CD14-positive monocyte (primary cell): ENCODE data around the gene DGCR2. TPM values are rescaled to one million over a fixed set of nuclear protein-coding genes. Genes with fewer than 3 reads are reported as not detected.

Experiments
- DNase-seq, 3 donors: peaks; one replicate each; pipeline ENCODE4 v3.0.0-alpha.2; 2011 to 2022
- H2AFZ ChIP-seq: 2 replicates; pipeline ENCODE4 v1.6.0; 2012; ENCODE audit warnings: mild to moderate bottlenecking, low read depth, low read length, inconsistent platforms; ENCODE audit not compliant: insufficient read depth, poor library complexity, severe bottlenecking
- H3K27ac ChIP-seq, 2 donors: 1 replicate in 1 of 2; 2 replicates in 1 of 2; pipeline ENCODE4 v1.5.1; 2012 to 2013; ENCODE audit warnings: low read length in 2 of 2, control low read depth in 1 of 2, inconsistent platforms in 1 of 2, low read depth in 1 of 2, mild to moderate bottlenecking in 1 of 2
- H3K27me3 ChIP-seq, 2 donors: one replicate each; pipeline versions ENCODE4 v1.6.0 to v1.6.1; 2011 to 2013; ENCODE audit warnings: low read length in 2 of 2; ENCODE audit not compliant: control insufficient read depth in 2 of 2, insufficient read depth in 2 of 2
- H3K36me3 ChIP-seq, 2 donors: replicated peaks in 1 of 2; 1 replicate in 1 of 2; 2 replicates in 1 of 2; pipeline versions ENCODE4 v1.5.1 to v1.6.1; 2012 to 2013; ENCODE audit warnings: low read length in 2 of 2, control low read depth in 1 of 2, inconsistent platforms in 1 of 2, mild to moderate bottlenecking in 1 of 2; ENCODE audit not compliant: insufficient read depth in 2 of 2, control insufficient read depth in 1 of 2
- H3K4me1 ChIP-seq, 2 donors: 1 replicate in 1 of 2; 2 replicates in 1 of 2; pipeline versions ENCODE4 v1.5.1 to v1.6.1; 2012 to 2013; ENCODE audit warnings: low read length in 2 of 2, control low read depth in 1 of 2, inconsistent platforms in 1 of 2, mild to moderate bottlenecking in 1 of 2, moderate library complexity in 1 of 2; ENCODE audit not compliant: insufficient read depth in 2 of 2, control insufficient read depth in 1 of 2
- H3K4me2 ChIP-seq: replicated peaks from 2 replicates; pipeline ENCODE3; 2012; ENCODE audit warnings: low read length, moderate library complexity, mild to moderate bottlenecking; ENCODE audit not compliant: poor library complexity, severe bottlenecking; ENCODE audit errors: extremely low read depth
- H3K4me3 ChIP-seq, 3 experiments: fragments of 200-600 bp in 1 of 3; sonication (generic) in 1 of 3; replicated peaks in 1 of 3; 1 replicate in 2 of 3; 2 replicates in 1 of 3; pipeline ENCODE4 v1.5.1; 2011 to 2013; ENCODE audit warnings: low read length in 3 of 3, mild to moderate bottlenecking in 3 of 3, control low read depth in 2 of 3, low read depth in 2 of 3, inconsistent platforms in 1 of 3, moderate library complexity in 1 of 3
- H3K79me2 ChIP-seq: 2 replicates; pipeline ENCODE4 v1.6.0; 2012; ENCODE audit warnings: mild to moderate bottlenecking, control low read depth, inconsistent platforms, low read length, moderate library complexity; ENCODE audit not compliant: insufficient read depth
- H3K9ac ChIP-seq: 2 replicates; pipeline ENCODE4 v1.6.0; 2017; ENCODE audit warnings: low read length, mild to moderate bottlenecking; ENCODE audit not compliant: insufficient read depth, poor library complexity, severe bottlenecking
- H3K9me3 ChIP-seq, 2 donors: replicated peaks in 1 of 2; 1 replicate in 1 of 2; 2 replicates in 1 of 2; pipeline versions ENCODE4 v1.5.1 to v1.6.1; 2012 to 2013; ENCODE audit warnings: low read length in 2 of 2, control low read depth in 1 of 2; ENCODE audit not compliant: control insufficient read depth in 1 of 2, insufficient read depth in 1 of 2
- H4K20me1 ChIP-seq: 2 replicates; pipeline ENCODE4 v1.6.0; 2012; ENCODE audit warnings: mild to moderate bottlenecking, low read length, control low read depth, moderate library complexity; ENCODE audit not compliant: insufficient read depth
- H3K27ac Mint-ChIP-seq, 7 donors: one replicate each; pipeline ENCODE4 v1.8.0; 2020; ENCODE audit warnings: mild to moderate bottlenecking in 7 of 7, mixed read lengths in 7 of 7, moderate library complexity in 6 of 7, inconsistent platforms in 2 of 7
- H3K27me3 Mint-ChIP-seq, 3 donors: one replicate each; pipeline ENCODE4 v1.8.0; 2021 to 2022; ENCODE audit warnings: low read depth in 3 of 3, mild to moderate bottlenecking in 3 of 3, mixed read lengths in 3 of 3, moderate library complexity in 3 of 3, inconsistent platforms in 1 of 3
- H3K36me3 Mint-ChIP-seq, 2 donors: one replicate each; pipeline ENCODE4 v1.8.0; 2020; ENCODE audit warnings: mixed read lengths in 2 of 2, inconsistent platforms in 1 of 2, mild to moderate bottlenecking in 1 of 2
- H3K4me1 Mint-ChIP-seq: one replicate; pipeline ENCODE4 v1.8.0; 2020; ENCODE audit warnings: mild to moderate bottlenecking, mixed read lengths
- H3K4me3 Mint-ChIP-seq, 2 donors: one replicate each; pipeline ENCODE4 v1.8.0; 2020; ENCODE audit warnings: mild to moderate bottlenecking in 2 of 2, mixed read lengths in 2 of 2, moderate library complexity in 1 of 2
- H3K9me3 Mint-ChIP-seq, 7 donors: one replicate each; pipeline ENCODE4 v1.8.0; 2020 to 2022; ENCODE audit warnings: mixed read lengths in 7 of 7, mild to moderate bottlenecking in 6 of 7, moderate library complexity in 6 of 7, inconsistent platforms in 2 of 7
- CTCF ChIP-seq: fragments of 200-600 bp; IDR thresholded peaks from one replicate; pipeline ENCODE4 v1.8.0; 2022; ENCODE audit warnings: antibody characterized with exemption, mild to moderate bottlenecking
- WGBS: methylation state at CpG from one replicate; pipeline ENCODE4 v1.1.5; 2013; ENCODE audit warnings: missing lambda C conversion rate; ENCODE audit not compliant: insufficient coverage; 5-methylcytosine and 5-hydroxymethylcytosine counted together
- intact Hi-C, 2 donors: fragments of 100-400 bp; cut with micrococcal nuclease; formaldehyde crosslinking; loops; one replicate each; pipeline versions ENCODE4 v1.15.0 to v1.15.1; 2023
- polyA plus RNA-seq, 3 donors: library from polyadenylated mRNA; depleted of rRNA in 1 of 3; unstranded in 2 of 3; stranded (reverse) in 1 of 3; fragments of 300-500 nt in 2 of 3; fragments of >200 nt in 1 of 3; fragmentation: Illumina TruSeq in 2 of 3; gene quantifications; 1 replicate in 2 of 3; 2 replicates in 1 of 3; pipeline ENCODE4 v1.2.3, GENCODE V29; 2012 to 2021

Gene DGCR2
- polyA plus RNA-seq, 3 donors, result 28.9 to 37.0 (median 36.2) TPM

- Mint-ChIP-seq H3K27ac (peak overlapping the region in 1 of 7 donors; percentile 6), H3K36me3 (peaks cover 12 to 15% of the 10 kb centered on the region in 2 donors), H3K4me1 (peaks cover 15% of the 10 kb centered on the region), H3K4me3 (peak overlapping the region in 1 of 2 donors; percentile 77), H3K27me3 (peaks cover 41 to 45% (median 43%) of the 10 kb centered on the region in 3 donors), H3K9me3 (peaks cover 0 to 9% (median 7%) of the 10 kb centered on the region in 7 donors)
- Histone ChIP-seq H3K9me3 (peaks cover 5 to 8% of the 10 kb centered on the region in 2 donors), H3K4me3 (no peak overlapping the region), H3K4me1 (peaks cover 16 to 21% of the 10 kb centered on the region in 2 donors), H3K27me3 (peaks cover 26 to 38% of the 10 kb centered on the region in 2 donors), H3K79me2 (peaks cover 16% of the 10 kb centered on the region), H2AFZ (no peak overlapping the region), H3K36me3 (peaks cover 12 to 13% of the 10 kb centered on the region in 2 donors), H3K27ac (no peak overlapping the region), H4K20me1 (no peaks in the 10 kb centered on the region), H3K9ac (no peak overlapping the region), H3K4me2 (no peak overlapping the region)
- WGBS, result 85% methylated on average over 9 of the region's 11 CpGs
- intact Hi-C loops, result no loop called here
- no peak for TF ChIP-seq CTCF
- no peak for DNase-seq
These were observed 24.2 kb upstream of the DGCR2 start for GRCh38 chr22:19146215-19146968.

GRCh38 chr22:19143967-19144400 is 21.8 kb upstream of the DGCR2 start:
- peak overlapping the region; percentile 92 for H3K4me2 ChIP-seq
- peaks cover 36 to 37% of the 10 kb centered on the region in 2 donors for H3K36me3 ChIP-seq
- H3K27me3 ChIP-seq, result peaks cover 15 to 22% of the 10 kb centered on the region in 2 donors
- H3K4me1 ChIP-seq, result peaks cover 12 to 13% of the 10 kb centered on the region in 2 donors
- peak; percentile 16 to 53 (median 37) for DNase-seq
- Mint-ChIP-seq H3K4me1 (peaks cover 10% of the 10 kb centered on the region), H3K27ac (peak overlapping the region; percentile 93 to 98 (median 96)), H3K9me3 (peaks cover 0 to 4% (median 0%) of the 10 kb centered on the region in 7 donors), H3K36me3 (peaks cover 30 to 39% of the 10 kb centered on the region in 2 donors), H3K4me3 (peak overlapping the region; percentile 98 to 99), H3K27me3 (peaks cover 27 to 30% (median 28%) of the 10 kb centered on the region in 3 donors)
- H4K20me1 ChIP-seq, result no peaks in the 10 kb centered on the region
- intact Hi-C loops, result loop anchor here in 1 of 2 donors (2.0 kb wide), 1 partner anchor 21 kb away; the partner anchor contains the start of gene DGCR2
- peaks cover 16% of the 10 kb centered on the region for H3K79me2 ChIP-seq
- peak overlapping the region; percentile 65 to 98 (median 96) for H3K4me3 ChIP-seq
- peak overlapping the region; percentile 96 for H2AFZ ChIP-seq
- H3K9ac ChIP-seq, result peak overlapping the region; percentile 86
- WGBS, result 2% methylated on average over 17 of the region's 17 CpGs
- H3K27ac ChIP-seq, result peak overlapping the region; percentile 63 to 93
- TF ChIP-seq CTCF, result no peak
- no peaks in the 10 kb centered on the region for H3K9me3 ChIP-seq
